ENCODE data around the gene LRFN4.

Gene LRFN4

DNA sequence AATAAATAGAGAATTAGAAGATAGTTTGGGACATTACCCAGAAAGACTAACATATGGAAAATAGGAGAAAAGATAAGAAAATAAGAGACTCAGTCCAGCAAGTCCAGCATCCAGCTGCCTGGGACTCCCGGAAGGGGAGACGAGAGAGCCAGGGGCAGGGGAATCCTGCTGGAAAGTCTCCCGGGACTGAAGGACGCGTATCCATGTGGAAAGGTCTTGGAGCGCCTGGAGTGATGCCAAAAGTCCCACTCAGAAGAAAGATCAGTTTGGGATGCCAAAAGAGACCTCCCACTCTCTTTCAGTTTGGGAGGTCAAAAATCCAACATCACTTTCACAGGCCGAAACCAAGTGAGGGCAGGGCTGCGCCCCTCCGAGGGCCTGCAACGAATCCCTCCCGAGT is 30.7 kb downstream of the LRFN4 start:
- H3K4me2 ChIP-seq (ENCODE audit: insufficient read depth, low read length, poor library complexity, severe bottlenecking): no peak overlapping the region
- no peak overlapping the region for H2BK120ac ChIP-seq (ENCODE audit: low read depth, low read length)
- H3K36me3 ChIP-seq (replicated peaks in 1 of 2; ENCODE audit: control insufficient read depth in 2 of 2, insufficient read depth in 2 of 2, low read length in 2 of 2): no peaks in the 10 kb centered on the region
- H2AK5ac ChIP-seq (ENCODE audit: low read depth, low read length): no peak overlapping the region
- H3K9me3 ChIP-seq (replicated peaks in 1 of 2; ENCODE audit: control insufficient read depth in 2 of 2, insufficient read depth in 1 of 2, low read depth in 1 of 2, low read length in 2 of 2): no peaks in the 10 kb centered on the region
- H3K27ac ChIP-seq (replicated peaks; ENCODE audit: low read length): no peak overlapping the region
- H2BK12ac ChIP-seq (ENCODE audit: low read length): no peak overlapping the region
- H3K14ac ChIP-seq (ENCODE audit: low read length): no peak overlapping the region
- no peak overlapping the region for H4K91ac ChIP-seq (ENCODE audit: low read depth, low read length, poor library complexity)
- H3K18ac ChIP-seq (ENCODE audit: low read length): no peak overlapping the region
- H3K79me1 ChIP-seq (ENCODE audit: low read depth, low read length): no peaks in the 10 kb centered on the region
- no peak overlapping the region for H2BK5ac ChIP-seq (ENCODE audit: low read length)
- DNase-seq (ENCODE audit: low spot score): no peak
- no peak overlapping the region for H2BK15ac ChIP-seq (ENCODE audit: low read length)
- H4K8ac ChIP-seq (ENCODE audit: low read depth, low read length): no peak overlapping the region
- no peaks in the 10 kb centered on the region for H3K27me3 ChIP-seq (ENCODE audit: control insufficient read depth in 3 of 3, insufficient read depth in 3 of 3, low read depth in 1 of 3, low read length in 3 of 3)
- no peak overlapping the region for H3K4ac ChIP-seq (ENCODE audit: low read length)
- no CpG with 5 or more reads among the region's 11 CpGs for WGBS, 2 donors (ENCODE audit: extremely low coverage in 2 of 2, insufficient read length in 2 of 2, insufficient replicate concordance in 1 of 2)
- H3K23ac ChIP-seq (ENCODE audit: low read depth, low read length, poor library complexity): no peak overlapping the region
- H3K4me1 ChIP-seq (ENCODE audit: control insufficient read depth in 2 of 2, insufficient read depth in 1 of 2, low read depth in 1 of 2, low read length in 2 of 2): peaks cover 10 to 15% of the 10 kb centered on the region in 2 donors
- H2AFZ ChIP-seq (ENCODE audit: low read length): no peak overlapping the region
- no peak overlapping the region for H3K4me3 ChIP-seq (ENCODE audit: low read length in 2 of 2)
- no peak overlapping the region for H3K9ac ChIP-seq (ENCODE audit: low read depth, low read length, poor library complexity)

DNA sequence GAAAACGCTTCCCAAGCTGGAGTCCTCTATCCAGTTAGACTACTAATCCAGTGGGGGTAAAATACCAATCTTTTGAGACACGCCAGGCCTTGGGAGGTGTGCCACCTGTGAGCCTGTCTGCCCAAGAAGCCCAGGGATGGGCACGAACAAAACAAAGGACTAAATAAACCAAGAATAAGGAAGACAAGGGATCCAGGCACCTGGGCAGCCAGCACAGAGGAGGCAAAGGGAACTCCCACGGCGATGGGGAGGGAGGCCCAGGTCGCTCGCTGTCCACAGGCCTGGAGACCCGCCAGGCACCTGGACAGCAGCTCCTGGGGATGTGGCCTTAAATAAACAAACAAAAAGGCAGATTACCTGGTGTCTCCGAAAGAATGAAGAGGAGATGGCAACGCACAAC is 31.4 kb downstream of the LRFN4 start:
- Histone ChIP-seq H2BK12ac (ENCODE audit: low read length) (no peak overlapping the region), H3K18ac (ENCODE audit: low read length) (no peak overlapping the region), H3K4ac (ENCODE audit: low read length) (no peak overlapping the region), H3K4me2 (ENCODE audit: insufficient read depth, low read length, poor library complexity, severe bottlenecking) (no peak overlapping the region), H2BK15ac (ENCODE audit: low read length) (no peak overlapping the region), H4K8ac (ENCODE audit: low read depth, low read length) (no peak overlapping the region), H3K4me1 (ENCODE audit: control insufficient read depth in 2 of 2, insufficient read depth in 1 of 2, low read depth in 1 of 2, low read length in 2 of 2) (peaks cover 5 to 8% of the 10 kb centered on the region in 2 donors), H3K27ac (replicated peaks; ENCODE audit: low read length) (no peak overlapping the region), H3K9ac (ENCODE audit: low read depth, low read length, poor library complexity) (no peak overlapping the region), H2AFZ (ENCODE audit: low read length) (no peak overlapping the region), H2AK5ac (ENCODE audit: low read depth, low read length) (no peak overlapping the region), H3K9me3 (replicated peaks in 1 of 2; ENCODE audit: control insufficient read depth in 2 of 2, insufficient read depth in 1 of 2, low read depth in 1 of 2, low read length in 2 of 2) (no peaks in the 10 kb centered on the region), H3K27me3 (ENCODE audit: control insufficient read depth in 3 of 3, insufficient read depth in 3 of 3, low read depth in 1 of 3, low read length in 3 of 3) (no peaks in the 10 kb centered on the region), H2BK5ac (ENCODE audit: low read length) (no peak overlapping the region), H3K14ac (ENCODE audit: low read length) (no peak overlapping the region), H3K36me3 (replicated peaks in 1 of 2; ENCODE audit: control insufficient read depth in 2 of 2, insufficient read depth in 2 of 2, low read length in 2 of 2) (no peaks in the 10 kb centered on the region), H2BK120ac (ENCODE audit: low read depth, low read length) (no peak overlapping the region), H3K4me3 (ENCODE audit: low read length in 2 of 2) (no peak overlapping the region), H3K23ac (ENCODE audit: low read depth, low read length, poor library complexity) (no peak overlapping the region), H3K79me1 (ENCODE audit: low read depth, low read length) (no peaks in the 10 kb centered on the region), H4K91ac (ENCODE audit: low read depth, low read length, poor library complexity) (no peak overlapping the region)
- no CpG with 5 or more reads among the region's 10 CpGs for WGBS, 2 donors (ENCODE audit: extremely low coverage in 2 of 2, insufficient read length in 2 of 2, insufficient replicate concordance in 1 of 2)
- no peak for DNase-seq (ENCODE audit: low spot score)

DNA sequence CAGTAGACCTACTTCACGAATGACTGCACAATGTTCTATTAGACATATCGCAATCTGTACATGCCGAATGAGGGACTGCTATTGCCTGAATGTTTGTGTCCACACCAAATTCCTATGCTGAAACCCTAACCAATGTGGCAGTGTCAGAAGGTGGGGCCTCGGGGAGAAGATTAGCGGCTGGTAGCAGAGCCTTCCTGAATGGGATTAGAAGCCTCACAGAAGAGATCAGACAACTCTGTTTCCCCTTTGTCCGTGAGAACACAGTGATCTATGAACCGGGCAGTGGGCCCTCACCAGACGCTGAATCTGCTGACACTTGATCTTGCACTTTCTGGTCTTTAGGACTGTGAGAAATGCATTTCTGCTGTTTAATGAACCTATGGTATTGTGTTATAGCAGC is 33.1 kb downstream of the LRFN4 start:
- Histone ChIP-seq H3K4ac (ENCODE audit: low read length) (no peak overlapping the region), H3K9ac (ENCODE audit: low read depth, low read length, poor library complexity) (no peak overlapping the region), H3K9me3 (replicated peaks in 1 of 2; ENCODE audit: control insufficient read depth in 2 of 2, insufficient read depth in 1 of 2, low read depth in 1 of 2, low read length in 2 of 2) (no peaks in the 10 kb centered on the region), H3K27me3 (ENCODE audit: control insufficient read depth in 3 of 3, insufficient read depth in 3 of 3, low read depth in 1 of 3, low read length in 3 of 3) (no peaks in the 10 kb centered on the region), H2BK120ac (ENCODE audit: low read depth, low read length) (no peak overlapping the region), H4K91ac (ENCODE audit: low read depth, low read length, poor library complexity) (no peak overlapping the region), H3K23ac (ENCODE audit: low read depth, low read length, poor library complexity) (no peak overlapping the region), H3K4me3 (ENCODE audit: low read length in 2 of 2) (no peak overlapping the region), H3K18ac (ENCODE audit: low read length) (no peak overlapping the region), H3K27ac (replicated peaks; ENCODE audit: low read length) (no peak overlapping the region), H3K79me1 (ENCODE audit: low read depth, low read length) (no peaks in the 10 kb centered on the region), H3K4me1 (ENCODE audit: control insufficient read depth in 2 of 2, insufficient read depth in 1 of 2, low read depth in 1 of 2, low read length in 2 of 2) (peaks cover 4 to 10% of the 10 kb centered on the region in 2 donors), H2BK15ac (ENCODE audit: low read length) (no peak overlapping the region), H2AK5ac (ENCODE audit: low read depth, low read length) (no peak overlapping the region), H3K36me3 (replicated peaks in 1 of 2; ENCODE audit: control insufficient read depth in 2 of 2, insufficient read depth in 2 of 2, low read length in 2 of 2) (no peaks in the 10 kb centered on the region), H2BK12ac (ENCODE audit: low read length) (no peak overlapping the region), H2AFZ (ENCODE audit: low read length) (peak overlapping the region; percentile 39), H4K8ac (ENCODE audit: low read depth, low read length) (no peak overlapping the region), H2BK5ac (ENCODE audit: low read length) (no peak overlapping the region), H3K4me2 (ENCODE audit: insufficient read depth, low read length, poor library complexity, severe bottlenecking) (no peak overlapping the region), H3K14ac (ENCODE audit: low read length) (no peak overlapping the region)
- WGBS, 2 donors (ENCODE audit: extremely low coverage in 2 of 2, insufficient read length in 2 of 2, insufficient replicate concordance in 1 of 2): no CpG with 5 or more reads among the region's 8 CpGs
- DNase-seq (ENCODE audit: low spot score): peak; percentile 43

DNA sequence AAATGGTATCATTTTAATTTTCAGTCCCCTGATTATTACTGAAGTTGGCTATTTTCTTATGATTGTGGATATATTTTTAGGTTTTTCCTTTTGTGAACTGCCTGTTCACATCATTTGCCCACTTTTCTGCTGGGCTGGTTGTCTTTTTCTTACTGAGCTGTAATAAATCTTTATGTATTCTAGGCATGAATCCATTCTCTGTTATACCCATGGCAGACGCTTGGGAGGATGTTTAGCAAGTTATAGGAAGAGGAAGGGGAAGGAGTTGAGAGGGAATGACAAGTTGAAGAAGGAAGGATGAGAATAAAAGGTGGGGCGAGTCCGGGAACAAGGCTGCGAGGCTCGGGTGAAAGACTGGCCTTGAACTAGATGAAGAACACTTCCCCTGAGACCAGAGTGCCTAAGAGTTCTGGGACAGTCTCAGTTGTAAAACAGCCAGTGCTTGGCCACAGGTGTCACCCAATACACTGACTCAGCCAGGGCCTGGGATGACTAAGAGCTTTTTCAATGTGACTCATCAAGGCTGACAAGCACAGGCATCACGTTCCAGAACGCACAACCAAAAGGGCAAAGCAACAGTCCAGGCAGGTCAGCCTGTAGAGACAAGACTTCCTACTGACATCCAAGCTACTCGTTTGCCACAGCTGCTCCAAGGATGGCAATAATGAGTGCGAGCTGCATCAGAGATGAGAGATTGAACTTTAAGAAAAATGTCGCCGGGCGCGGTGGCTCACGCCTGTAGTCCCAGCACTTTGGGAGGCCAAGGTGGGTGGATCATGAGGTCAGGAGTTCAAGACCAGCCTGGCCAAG is 35.2 kb downstream of the LRFN4 start:
- Histone ChIP-seq H3K9ac (ENCODE audit: low read depth, low read length, poor library complexity) (no peak overlapping the region), H4K8ac (ENCODE audit: low read depth, low read length) (no peak overlapping the region), H3K27ac (replicated peaks; ENCODE audit: low read length) (no peak overlapping the region), H3K4me2 (ENCODE audit: insufficient read depth, low read length, poor library complexity, severe bottlenecking) (no peak overlapping the region), H2AFZ (ENCODE audit: low read length) (no peak overlapping the region), H2BK5ac (ENCODE audit: low read length) (no peak overlapping the region), H3K4me1 (ENCODE audit: control insufficient read depth in 2 of 2, insufficient read depth in 1 of 2, low read depth in 1 of 2, low read length in 2 of 2) (peaks cover 4 to 9% of the 10 kb centered on the region in 2 donors), H2BK120ac (ENCODE audit: low read depth, low read length) (no peak overlapping the region), H3K79me1 (ENCODE audit: low read depth, low read length) (no peaks in the 10 kb centered on the region), H2BK15ac (ENCODE audit: low read length) (no peak overlapping the region), H3K9me3 (replicated peaks in 1 of 2; ENCODE audit: control insufficient read depth in 2 of 2, insufficient read depth in 1 of 2, low read depth in 1 of 2, low read length in 2 of 2) (no peaks in the 10 kb centered on the region), H3K14ac (ENCODE audit: low read length) (no peak overlapping the region), H3K27me3 (ENCODE audit: control insufficient read depth in 3 of 3, insufficient read depth in 3 of 3, low read depth in 1 of 3, low read length in 3 of 3) (no peaks in the 10 kb centered on the region), H3K36me3 (replicated peaks in 1 of 2; ENCODE audit: control insufficient read depth in 2 of 2, insufficient read depth in 2 of 2, low read length in 2 of 2) (no peaks in the 10 kb centered on the region), H3K4ac (ENCODE audit: low read length) (no peak overlapping the region), H4K91ac (ENCODE audit: low read depth, low read length, poor library complexity) (no peak overlapping the region), H3K18ac (ENCODE audit: low read length) (no peak overlapping the region), H3K23ac (ENCODE audit: low read depth, low read length, poor library complexity) (no peak overlapping the region), H2BK12ac (ENCODE audit: low read length) (no peak overlapping the region), H3K4me3 (ENCODE audit: low read length in 2 of 2) (no peak overlapping the region), H2AK5ac (ENCODE audit: low read depth, low read length) (no peak overlapping the region)
- no peak for DNase-seq (ENCODE audit: low spot score)
- no CpG with 5 or more reads among the region's 14 CpGs for WGBS, 2 donors (ENCODE audit: extremely low coverage in 2 of 2, insufficient read length in 2 of 2, insufficient replicate concordance in 1 of 2)

Data from neuronal stem cell (in vitro differentiated cells).